Neural progenitor cell (in vitro differentiated cells): ENCODE measurements around the gene LPP. TPM values are rescaled to one million over a fixed set of nuclear protein-coding genes. Genes with fewer than 3 reads are reported as not detected.

Experiments
- DNase-seq: peaks from one replicate; pipeline ENCODE4 v3.0.0-alpha.2; 2016; ENCODE audit warnings: low spot score
- H2AFZ ChIP-seq: fragments of 200-600 bp; sonication (generic); replicated peaks from 2 replicates; pipeline ENCODE4 v1.6.1; 2016; ENCODE audit warnings: antibody characterized with exemption
- H3F3A ChIP-seq: fragments of 200-600 bp; sonication (generic); 2 replicates; pipeline ENCODE4 v1.6.1; 2016; ENCODE audit warnings: antibody characterized with exemption, low read depth
- H3K27ac ChIP-seq: fragments of 200-600 bp; sonication (generic); 2 replicates; pipeline ENCODE4 v1.5.1; 2016; ENCODE audit warnings: mild to moderate bottlenecking
- H3K27me3 ChIP-seq: fragments of 200-600 bp; sonication (generic); 2 replicates; pipeline ENCODE4 v1.6.1; 2016; ENCODE audit warnings: mild to moderate bottlenecking, moderate library complexity
- H3K36me3 ChIP-seq: fragments of 200-600 bp; sonication (generic); 2 replicates; pipeline ENCODE4 v1.5.1; 2016
- H3K4me1 ChIP-seq: fragments of 200-600 bp; sonication (generic); 2 replicates; pipeline ENCODE4 v1.6.1; 2016; ENCODE audit warnings: mixed run types
- H3K4me2 ChIP-seq: fragments of 200-600 bp; sonication (generic); 2 replicates; pipeline ENCODE4 v1.6.1; 2016
- H3K4me3 ChIP-seq: fragments of 200-600 bp; sonication (generic); 2 replicates; pipeline ENCODE4 v1.5.1; 2016
- H3K79me2 ChIP-seq: fragments of 200-600 bp; sonication (generic); 2 replicates; pipeline ENCODE4 v1.6.1; 2016; ENCODE audit warnings: low read depth
- H3K9ac ChIP-seq: fragments of 200-600 bp; sonication (generic); 2 replicates; pipeline ENCODE4 v1.6.1; 2016
- H3K9me3 ChIP-seq: fragments of 200-600 bp; sonication (generic); 2 replicates; pipeline ENCODE4 v1.5.1; 2016; ENCODE audit warnings: low read depth
- H4K20me1 ChIP-seq: fragments of 200-600 bp; sonication (generic); 2 replicates; pipeline ENCODE4 v1.6.1; 2016; ENCODE audit warnings: low read depth
- H3K27ac Mint-ChIP-seq: 3 replicates; pipeline ENCODE4 v1.8.0; 2021; ENCODE audit warnings: mixed read lengths
- H3K27me3 Mint-ChIP-seq: 2 replicates; pipeline ENCODE4 v1.8.0; 2022; ENCODE audit warnings: low read depth, mild to moderate bottlenecking, inconsistent platforms, moderate library complexity, mixed read lengths; ENCODE audit not compliant: insufficient read depth
- H3K36me3 Mint-ChIP-seq: 3 replicates; pipeline ENCODE4 v1.8.0; 2021; ENCODE audit warnings: mixed read lengths
- H3K4me1 Mint-ChIP-seq: 3 replicates; pipeline ENCODE4 v1.8.0; 2021; ENCODE audit warnings: mixed read lengths
- H3K4me3 Mint-ChIP-seq: 3 replicates; pipeline ENCODE4 v1.8.0; 2021; ENCODE audit warnings: mild to moderate bottlenecking, moderate library complexity, mixed read lengths
- H3K9me3 Mint-ChIP-seq: 3 replicates; pipeline ENCODE4 v1.8.0; 2020; ENCODE audit warnings: mixed read lengths
- CTCF ChIP-seq: fragments of 200-600 bp; sonication (generic); IDR thresholded peaks from 2 replicates; pipeline ENCODE4 v1.5.1; 2017; ENCODE audit warnings: antibody characterized with exemption, mild to moderate bottlenecking
- EZH2 ChIP-seq: fragments of 200-600 bp; sonication (generic); IDR thresholded peaks from 2 replicates; pipeline ENCODE4 v1.6.1; 2017; ENCODE audit warnings: antibody characterized with exemption, mild to moderate bottlenecking, moderate library complexity
- EZH2phosphoT487 ChIP-seq: fragments of 200-600 bp; sonication (generic); IDR thresholded peaks from 2 replicates; pipeline ENCODE4 v1.6.1; 2017; ENCODE audit warnings: antibody characterized with exemption
- total RNA-seq: library from RNA; depleted of rRNA; stranded (reverse); fragments of >200 nt; gene quantifications from 2 replicates; pipeline ENCODE4 v1.2.3, GENCODE V29; 2015; ENCODE audit warnings: low replicate concordance

Gene LPP
- total RNA-seq, 1 donor from 2014 or later: 18.9 TPM

- Histone ChIP-seq H3K4me1 (peaks cover 5% of the 10 kb centered on the region), H3K9me3 (no peaks in the 10 kb centered on the region), H3K4me2 (no peak overlapping the region), H3K27ac (no peak overlapping the region), H3K9ac (no peak overlapping the region), H3F3A (no peaks in the 10 kb centered on the region), H3K4me3 (no peak overlapping the region), H3K79me2 (no peaks in the 10 kb centered on the region), H2AFZ (no peak overlapping the region), H4K20me1 (no peaks in the 10 kb centered on the region), H3K36me3 (no peaks in the 10 kb centered on the region), H3K27me3 (no peaks in the 10 kb centered on the region)
- Mint-ChIP-seq H3K27me3 (no peaks in the 10 kb centered on the region), H3K9me3 (no peaks in the 10 kb centered on the region), H3K36me3 (peaks cover 4% of the 10 kb centered on the region), H3K4me1 (peaks cover 4% of the 10 kb centered on the region), H3K27ac (no peak overlapping the region), H3K4me3 (no peak overlapping the region)
- no peak for DNase-seq
- no peak for TF ChIP-seq EZH2
- TF ChIP-seq EZH2phosphoT487: no peak
- TF ChIP-seq CTCF: no peak
These were observed 519.8 kb downstream of the LPP start for GRCh38 chr3:188673646-188674186.

DNA sequence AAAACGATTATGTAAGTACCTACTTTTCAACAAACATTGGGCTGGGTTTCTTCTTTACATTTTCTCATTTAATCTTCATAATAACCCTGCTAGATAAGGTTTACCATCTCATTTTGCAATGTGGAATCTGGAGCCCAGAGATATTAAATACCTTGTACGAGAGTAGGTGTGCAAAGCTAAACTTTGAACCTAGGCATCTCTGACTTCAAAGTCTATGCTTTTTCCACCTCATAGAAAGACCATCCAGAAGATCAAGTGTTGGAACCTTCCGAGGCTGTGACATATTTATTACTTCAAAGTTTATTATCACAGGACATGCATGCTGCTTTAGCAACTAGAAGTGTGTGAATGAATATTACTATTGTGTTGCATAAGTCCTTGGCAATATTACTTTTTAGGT lies 520.6 kb downstream of the LPP start:
- no peak overlapping the region for H3K4me3 Mint-ChIP-seq
- H3K36me3 Mint-ChIP-seq: no peaks in the 10 kb centered on the region
- no peak overlapping the region for H3K9ac ChIP-seq

GRCh38 chr3:188677344-188677743 lies 523.4 kb downstream of the LPP start:
- Histone ChIP-seq H3K9ac (no peak overlapping the region), H3K4me2 (no peak overlapping the region), H4K20me1 (no peaks in the 10 kb centered on the region), H3K36me3 (no peaks in the 10 kb centered on the region), H2AFZ (no peak overlapping the region), H3K27ac (no peak overlapping the region), H3K4me3 (no peak overlapping the region), H3K27me3 (no peaks in the 10 kb centered on the region), H3F3A (no peaks in the 10 kb centered on the region), H3K9me3 (no peaks in the 10 kb centered on the region), H3K79me2 (no peaks in the 10 kb centered on the region), H3K4me1 (peaks cover 3% of the 10 kb centered on the region)
- no peak for TF ChIP-seq EZH2phosphoT487
- no peak for TF ChIP-seq EZH2
- no peak for TF ChIP-seq CTCF
- H3K27ac Mint-ChIP-seq: no peak overlapping the region
- H3K4me1 Mint-ChIP-seq: peaks cover 24% of the 10 kb centered on the region
- no peak for DNase-seq
- no peaks in the 10 kb centered on the region for H3K9me3 Mint-ChIP-seq
- H3K27me3 Mint-ChIP-seq: no peaks in the 10 kb centered on the region
- no peak overlapping the region for H3K4me3 Mint-ChIP-seq
- no peaks in the 10 kb centered on the region for H3K36me3 Mint-ChIP-seq

More for the DNA sequence above, 520.6 kb downstream of the LPP start:
- Histone ChIP-seq H4K20me1 (no peaks in the 10 kb centered on the region), H3K9me3 (no peaks in the 10 kb centered on the region), H3K4me2 (no peak overlapping the region), H3K79me2 (no peaks in the 10 kb centered on the region), H3K4me3 (no peak overlapping the region), H3K36me3 (no peaks in the 10 kb centered on the region), H3K27me3 (no peaks in the 10 kb centered on the region), H3F3A (no peaks in the 10 kb centered on the region), H2AFZ (no peak overlapping the region), H3K4me1 (peaks cover 5% of the 10 kb centered on the region), H3K27ac (no peak overlapping the region)
- TF ChIP-seq EZH2 (no peak), EZH2phosphoT487 (no peak), CTCF (no peak)
- DNase-seq: no peak
- H3K27me3 Mint-ChIP-seq: no peaks in the 10 kb centered on the region
- H3K9me3 Mint-ChIP-seq: no peaks in the 10 kb centered on the region
- no peak overlapping the region for H3K27ac Mint-ChIP-seq
- H3K4me1 Mint-ChIP-seq: peaks cover 12% of the 10 kb centered on the region
